Esophagus muscularis mucosa (tissue), 3 donors: ENCODE results near the gene PCDHGA1.

Source experiments
- CTCF ChIP-seq, 3 experiments: fragments of 200-600 bp in 2 of 3; fragments of 450-650 bp in 1 of 3; sonication (generic) in 2 of 3; IDR thresholded peaks; one replicate each; pipeline ENCODE4 v1.5.1; 2017 to 2019; ENCODE audit warnings: antibody characterized with exemption in 3 of 3, mild to moderate bottlenecking in 2 of 3, moderate library complexity in 1 of 3
- POLR2A ChIP-seq: fragments of 450-650 bp; IDR thresholded peaks from one replicate; pipeline ENCODE4 v1.6.1; 2017; ENCODE audit warnings: antibody characterized with exemption, moderate library complexity, mild to moderate bottlenecking, low read depth

GRCh38 chr5:141557681-141558136, 227.4 kb downstream of the PCDHGA1 start:
- TF ChIP-seq POLR2A (no peak), CTCF (IDR thresholded peaks at IDR 0.05) (peak; percentile 86 to 91 (median 87))
